ENCODE data around the gene TC2N. TPM values are rescaled to one million over a fixed set of nuclear protein-coding genes. Genes with fewer than 3 reads are reported as not detected.

TC2N gene
- total RNA-seq, 1 experiment from 2014 or later: 16.4 TPM

- H2BK120ac ChIP-seq (ENCODE audit: low read depth, low read length, poor library complexity, severe bottlenecking): no peak overlapping the region
- no peak for DNase-seq
- no peaks in the 10 kb centered on the region for H3K27me3 ChIP-seq (ENCODE audit: insufficient read depth, low read length)
- H4K5ac ChIP-seq (ENCODE audit: insufficient read length, low read depth, low read length): no peak overlapping the region
- no peaks in the 10 kb centered on the region for H3K4me1 ChIP-seq (ENCODE audit: insufficient read depth, low read length)
- H4K8ac ChIP-seq (replicated peaks; ENCODE audit: insufficient read length, low read depth, low read length): no peak overlapping the region
- no peaks in the 10 kb centered on the region for H3K23me2 ChIP-seq (ENCODE audit: insufficient read length, low read depth, low read length, poor library complexity, severe bottlenecking)
- no peak overlapping the region for H2AK5ac ChIP-seq (ENCODE audit: insufficient read length, low read length)
- Mint-ChIP-seq H3K27ac (no peak overlapping the region), H3K4me3 (no peak overlapping the region), H3K36me3 (ENCODE audit: insufficient read depth in 1 of 3, low read depth in 3 of 3) (no peaks in the 10 kb centered on the region; a peak in 1 of 7 replicates), H3K27me3 (ENCODE audit: low read depth) (no peaks in the 10 kb centered on the region; the same call in 1 of the 2 replicates), H3K9me3 (peaks cover 0 to 4% of the 10 kb centered on the region in 2 experiments; a peak in 2 of 5 replicates), H3K4me1 (peaks cover 17 to 26% of the 10 kb centered on the region in 2 experiments)
- no peak for TF ChIP-seq CTCF (conservative IDR thresholded peaks at IDR 0.05)
- no peak overlapping the region for H2BK20ac ChIP-seq (ENCODE audit: low read depth, low read length, poor library complexity, severe bottlenecking)
- no peak overlapping the region for H3K56ac ChIP-seq (ENCODE audit: insufficient read length, low read depth, low read length)
- H3K4me2 ChIP-seq (ENCODE audit: insufficient read depth, insufficient read length, low read length): no peak overlapping the region
- H3K9ac ChIP-seq (ENCODE audit: extremely low read depth, insufficient read length, low read length): no peak overlapping the region
- H3K9me3 ChIP-seq (ENCODE audit: control insufficient read depth, low read depth, low read length): no peaks in the 10 kb centered on the region
- no peak overlapping the region for H4K91ac ChIP-seq (ENCODE audit: insufficient read length, low read depth, low read length)
- H3K23ac ChIP-seq (ENCODE audit: insufficient read length, low read depth, low read length): no peak overlapping the region
- no CpG with 5 or more reads among the region's 15 CpGs for WGBS (ENCODE audit: extremely low coverage, insufficient read length, low lambda C conversion rate)
- H3K79me1 ChIP-seq (ENCODE audit: insufficient read depth, low read depth, low read length, poor library complexity, severe bottlenecking): no peaks in the 10 kb centered on the region
- H3K18ac ChIP-seq (ENCODE audit: insufficient read length, low read depth, low read length): no peak overlapping the region
- no peaks in the 10 kb centered on the region for H4K20me1 ChIP-seq (ENCODE audit: control insufficient read depth, insufficient read depth, insufficient read length)
- no peak overlapping the region for H2BK12ac ChIP-seq (ENCODE audit: insufficient read length, low read depth, low read length)
- H2BK5ac ChIP-seq (ENCODE audit: insufficient read length, low read length): no peak overlapping the region
- no peak overlapping the region for H3K27ac ChIP-seq (ENCODE audit: insufficient read length, low read depth, low read length)
- no peak overlapping the region for H3K4ac ChIP-seq (ENCODE audit: low read depth, low read length)
- no peaks in the 10 kb centered on the region for H3K79me2 ChIP-seq (ENCODE audit: insufficient read depth, low read length)
- no peak overlapping the region for H3K14ac ChIP-seq (ENCODE audit: insufficient read depth, low read length)
- H3T11ph ChIP-seq (ENCODE audit: low read length): no peak overlapping the region
- H2BK15ac ChIP-seq (ENCODE audit: low read depth, low read length): no peak overlapping the region
- no peak overlapping the region for H2AFZ ChIP-seq (ENCODE audit: low read length)
Observed at GRCh38 chr14:91873471-91874415, 6.4 kb upstream of the TC2N start.
